Fibroblast of lung (primary cell): ENCODE results near the gene TMEM59.

ENCODE experiments used
- CTCF ChIP-seq, 2 donors: IDR thresholded peaks in 1 of 2; conservative IDR thresholded peaks in 1 of 2; 1 replicate in 1 of 2; 2 replicates in 1 of 2; pipeline ENCODE4 v1.5.1; 2011 to 2012; ENCODE audit warnings: low read length in 2 of 2, control low read depth in 1 of 2, inconsistent platforms in 1 of 2, low read depth in 1 of 2, mild to moderate bottlenecking in 1 of 2
- EZH2 ChIP-seq: IDR thresholded peaks from 2 replicates; pipeline ENCODE4 v1.5.1; 2012; ENCODE audit warnings: low read length, control low read depth, mild to moderate bottlenecking; ENCODE audit errors: missing control alignments

DNA sequence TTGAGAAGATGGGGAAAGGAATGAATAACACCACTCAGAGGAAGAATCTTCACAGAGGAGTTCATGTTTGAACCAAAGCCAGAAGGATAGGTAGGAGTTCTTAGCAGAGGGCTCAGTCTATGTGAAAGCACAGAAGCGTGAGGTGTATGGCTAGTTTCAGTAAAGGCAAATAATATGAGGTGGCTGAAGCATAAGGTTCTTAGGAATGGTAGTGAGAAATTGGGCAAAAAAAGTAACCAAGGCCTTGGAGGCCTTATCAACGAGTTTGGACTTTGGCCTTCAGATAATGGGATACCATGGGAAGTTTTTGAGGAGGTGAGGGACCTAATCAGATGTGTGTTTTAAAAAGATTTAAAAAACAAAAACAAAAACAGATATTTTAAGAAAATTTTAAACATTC lies 47.5 kb upstream of the TMEM59 start:
- TF ChIP-seq CTCF (conservative IDR thresholded peaks at IDR 0.05 in 1 of 2, IDR thresholded peaks at IDR 0.05 in 1 of 2; ENCODE audit: low read depth in 1 of 2, low read length in 2 of 2), result no peak
- TF ChIP-seq EZH2, result no peak
